SU-DHL-6 (cell line): ENCODE results near the gene EDAR.

Experiments
- H2AFZ ChIP-seq: fragments of 200-600 bp; sonication (generic); 2 replicates; pipeline ENCODE4 v1.6.1; 2014; ENCODE audit warnings: low read depth, mild to moderate bottlenecking, moderate library complexity, mixed read lengths, antibody characterized with exemption, low read length; ENCODE audit not compliant: severe bottlenecking
- H3F3A ChIP-seq: fragments of 200-600 bp; shearing (Covaris generic); 2 replicates; pipeline ENCODE4 v1.6.0; 2016; ENCODE audit warnings: antibody characterized with exemption, mild to moderate bottlenecking; ENCODE audit not compliant: insufficient read depth
- H3K27ac ChIP-seq: fragments of 200-600 bp; sonication (generic); 2 replicates; pipeline ENCODE4 v1.5.1; 2016; ENCODE audit warnings: low read depth, mild to moderate bottlenecking, low read length, moderate library complexity, mixed read lengths
- H3K27me3 ChIP-seq: fragments of 200-600 bp; sonication (generic), shearing (Covaris generic); 2 replicates; pipeline ENCODE4 v1.6.0; 2014; ENCODE audit warnings: mild to moderate bottlenecking, low read length
- H3K36me3 ChIP-seq: fragments of 200-600 bp; sonication (generic); 2 replicates; pipeline ENCODE4 v1.6.1; 2014; ENCODE audit warnings: mild to moderate bottlenecking, low read length, mixed read lengths
- H3K4me2 ChIP-seq: fragments of 300-600, 200-600 bp; shearing (Covaris generic), sonication (generic); 2 replicates; pipeline ENCODE4 v1.6.0; 2014; ENCODE audit warnings: low read length, low read depth, mild to moderate bottlenecking; ENCODE audit not compliant: poor library complexity, severe bottlenecking
- H3K4me3 ChIP-seq: fragments of 200-600 bp; sonication (generic); 2 replicates; pipeline ENCODE4 v1.5.1; 2014; ENCODE audit warnings: antibody characterized with exemption, low read length, mild to moderate bottlenecking, mixed read lengths; ENCODE audit not compliant: insufficient read depth, poor library complexity, severe bottlenecking
- H3K79me2 ChIP-seq: fragments of 200-600 bp; sonication (generic); 2 replicates; pipeline ENCODE4 v1.6.1; 2014; ENCODE audit warnings: mild to moderate bottlenecking, low read length, moderate library complexity; ENCODE audit not compliant: insufficient read depth
- H3K9ac ChIP-seq: fragments of 200-600 bp; sonication (generic); 2 replicates; pipeline ENCODE4 v1.7.0; 2014; ENCODE audit warnings: mild to moderate bottlenecking, low read length
- H3K9me2 ChIP-seq: fragments of 200-600 bp; sonication (generic); replicated peaks from 2 replicates; pipeline ENCODE4 v1.6.1; 2014; ENCODE audit warnings: low read length; ENCODE audit not compliant: insufficient read depth
- H3K9me3 ChIP-seq: fragments of 200-600 bp; sonication (generic); 2 replicates; pipeline ENCODE4 v1.6.1; 2014; ENCODE audit warnings: low read length, mixed read lengths; ENCODE audit not compliant: insufficient read depth
- H4K20me1 ChIP-seq: fragments of 200-600 bp; sonication (generic); 2 replicates; pipeline ENCODE4 v1.6.1; 2014; ENCODE audit warnings: low read depth, mild to moderate bottlenecking, antibody characterized with exemption, low read length, moderate library complexity, mixed read lengths
- CTCF ChIP-seq: fragments of 200-600 bp; sonication (generic); IDR thresholded peaks from one replicate; pipeline ENCODE4 v1.5.1; 2017; ENCODE audit warnings: antibody characterized with exemption, mild to moderate bottlenecking, low read length, moderate library complexity; ENCODE audit not compliant: insufficient read depth, poor library complexity, severe bottlenecking
- EZH2phosphoT487 ChIP-seq: fragments of 200-600 bp; sonication (generic), shearing (Covaris generic); conservative IDR thresholded peaks from 2 replicates; pipeline ENCODE4 v1.6.1; 2018; ENCODE audit warnings: mild to moderate bottlenecking, antibody characterized with exemption, low read length, moderate library complexity, mixed read lengths

The EDAR gene

GRCh38 chr2:108898315-108899082 is 90.5 kb downstream of the EDAR start:
- Histone ChIP-seq H3K27ac (no peak overlapping the region), H3K36me3 (no peaks in the 10 kb centered on the region)

GRCh38 chr2:108896741-108897140 is 92.3 kb downstream of the EDAR start:
- Histone ChIP-seq H2AFZ (no peak overlapping the region), H3K4me3 (no peak overlapping the region), H4K20me1 (no peaks in the 10 kb centered on the region), H3F3A (no peaks in the 10 kb centered on the region), H3K9ac (no peak overlapping the region), H3K9me3 (no peaks in the 10 kb centered on the region), H3K4me2 (no peak overlapping the region), H3K9me2 (no peaks in the 10 kb centered on the region), H3K36me3 (no peaks in the 10 kb centered on the region), H3K27ac (no peak overlapping the region), H3K27me3 (no peaks in the 10 kb centered on the region), H3K79me2 (no peaks in the 10 kb centered on the region)
- TF ChIP-seq EZH2phosphoT487 (no peak), CTCF (no peak)

More at GRCh38 chr2:108898315-108899082, 90.5 kb downstream of the EDAR start:
- no peak overlapping the region for H3K4me2 ChIP-seq
- no peak overlapping the region for H3K9ac ChIP-seq
- no peaks in the 10 kb centered on the region for H3K9me2 ChIP-seq
- H3K9me3 ChIP-seq, result no peaks in the 10 kb centered on the region
- no peak overlapping the region for H2AFZ ChIP-seq
- no peaks in the 10 kb centered on the region for H4K20me1 ChIP-seq
- H3K27me3 ChIP-seq, result no peaks in the 10 kb centered on the region
- no peak overlapping the region for H3K4me3 ChIP-seq
- no peaks in the 10 kb centered on the region for H3F3A ChIP-seq
- H3K79me2 ChIP-seq, result no peaks in the 10 kb centered on the region
- TF ChIP-seq CTCF (no peak), EZH2phosphoT487 (no peak)

DNA sequence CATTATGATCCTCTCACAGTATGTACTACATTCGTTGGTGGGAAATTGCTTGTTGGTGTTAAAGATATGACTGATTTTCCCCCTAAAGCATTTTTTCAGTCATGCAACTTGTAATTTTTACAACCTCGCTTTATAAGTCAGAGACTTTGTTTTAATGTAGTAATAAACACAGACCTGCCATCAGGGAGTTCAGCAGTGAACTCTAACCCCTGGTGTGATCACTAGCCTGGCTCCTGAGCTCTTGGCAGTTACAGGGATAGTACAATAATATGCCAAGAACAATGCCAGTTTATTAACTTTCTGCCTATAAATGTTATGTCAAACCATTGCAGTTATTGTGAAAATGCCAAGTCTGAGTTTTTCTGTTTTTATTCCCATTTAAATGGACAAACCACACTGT is 93.8 kb downstream of the EDAR start:
- Histone ChIP-seq H3F3A (no peaks in the 10 kb centered on the region), H3K9ac (no peak overlapping the region), H3K27ac (no peak overlapping the region), H3K4me2 (no peak overlapping the region), H3K79me2 (no peaks in the 10 kb centered on the region), H2AFZ (no peak overlapping the region), H3K9me2 (no peaks in the 10 kb centered on the region), H3K9me3 (no peaks in the 10 kb centered on the region), H3K36me3 (peaks cover 6% of the 10 kb centered on the region; the same call in 1 of the 2 replicates), H4K20me1 (no peaks in the 10 kb centered on the region), H3K4me3 (no peak overlapping the region), H3K27me3 (no peaks in the 10 kb centered on the region)
- TF ChIP-seq CTCF (no peak), EZH2phosphoT487 (no peak)
